SU-DHL-6 (cell line): ENCODE results near the gene JADE2.

Source experiments
- H2AFZ ChIP-seq: fragments of 200-600 bp; sonication (generic); 2 replicates; pipeline ENCODE4 v1.6.1; 2014; ENCODE audit warnings: low read depth, mild to moderate bottlenecking, moderate library complexity, mixed read lengths, antibody characterized with exemption, low read length; ENCODE audit not compliant: severe bottlenecking
- H3F3A ChIP-seq: fragments of 200-600 bp; shearing (Covaris generic); 2 replicates; pipeline ENCODE4 v1.6.0; 2016; ENCODE audit warnings: antibody characterized with exemption, mild to moderate bottlenecking; ENCODE audit not compliant: insufficient read depth
- H3K27ac ChIP-seq: fragments of 200-600 bp; sonication (generic); 2 replicates; pipeline ENCODE4 v1.5.1; 2016; ENCODE audit warnings: low read depth, mild to moderate bottlenecking, low read length, moderate library complexity, mixed read lengths
- H3K27me3 ChIP-seq: fragments of 200-600 bp; sonication (generic), shearing (Covaris generic); 2 replicates; pipeline ENCODE4 v1.6.0; 2014; ENCODE audit warnings: mild to moderate bottlenecking, low read length
- H3K36me3 ChIP-seq: fragments of 200-600 bp; sonication (generic); 2 replicates; pipeline ENCODE4 v1.6.1; 2014; ENCODE audit warnings: mild to moderate bottlenecking, low read length, mixed read lengths
- H3K4me2 ChIP-seq: fragments of 300-600, 200-600 bp; shearing (Covaris generic), sonication (generic); 2 replicates; pipeline ENCODE4 v1.6.0; 2014; ENCODE audit warnings: low read length, low read depth, mild to moderate bottlenecking; ENCODE audit not compliant: poor library complexity, severe bottlenecking
- H3K4me3 ChIP-seq: fragments of 200-600 bp; sonication (generic); 2 replicates; pipeline ENCODE4 v1.5.1; 2014; ENCODE audit warnings: antibody characterized with exemption, low read length, mild to moderate bottlenecking, mixed read lengths; ENCODE audit not compliant: insufficient read depth, poor library complexity, severe bottlenecking
- H3K79me2 ChIP-seq: fragments of 200-600 bp; sonication (generic); 2 replicates; pipeline ENCODE4 v1.6.1; 2014; ENCODE audit warnings: mild to moderate bottlenecking, low read length, moderate library complexity; ENCODE audit not compliant: insufficient read depth
- H3K9ac ChIP-seq: fragments of 200-600 bp; sonication (generic); 2 replicates; pipeline ENCODE4 v1.7.0; 2014; ENCODE audit warnings: mild to moderate bottlenecking, low read length
- H3K9me2 ChIP-seq: fragments of 200-600 bp; sonication (generic); replicated peaks from 2 replicates; pipeline ENCODE4 v1.6.1; 2014; ENCODE audit warnings: low read length; ENCODE audit not compliant: insufficient read depth
- H3K9me3 ChIP-seq: fragments of 200-600 bp; sonication (generic); 2 replicates; pipeline ENCODE4 v1.6.1; 2014; ENCODE audit warnings: low read length, mixed read lengths; ENCODE audit not compliant: insufficient read depth
- H4K20me1 ChIP-seq: fragments of 200-600 bp; sonication (generic); 2 replicates; pipeline ENCODE4 v1.6.1; 2014; ENCODE audit warnings: low read depth, mild to moderate bottlenecking, antibody characterized with exemption, low read length, moderate library complexity, mixed read lengths
- EZH2phosphoT487 ChIP-seq: fragments of 200-600 bp; sonication (generic), shearing (Covaris generic); conservative IDR thresholded peaks from 2 replicates; pipeline ENCODE4 v1.6.1; 2018; ENCODE audit warnings: mild to moderate bottlenecking, antibody characterized with exemption, low read length, moderate library complexity, mixed read lengths
- TF ChIP-seq, protein P1 (sequence below): fragments of 200-600 bp; sonication (generic); IDR thresholded peaks from one replicate; pipeline ENCODE4 v1.5.1; 2017; ENCODE audit warnings: antibody characterized with exemption, mild to moderate bottlenecking, low read length, moderate library complexity; ENCODE audit not compliant: insufficient read depth, poor library complexity, severe bottlenecking

JADE2 gene

DNA sequence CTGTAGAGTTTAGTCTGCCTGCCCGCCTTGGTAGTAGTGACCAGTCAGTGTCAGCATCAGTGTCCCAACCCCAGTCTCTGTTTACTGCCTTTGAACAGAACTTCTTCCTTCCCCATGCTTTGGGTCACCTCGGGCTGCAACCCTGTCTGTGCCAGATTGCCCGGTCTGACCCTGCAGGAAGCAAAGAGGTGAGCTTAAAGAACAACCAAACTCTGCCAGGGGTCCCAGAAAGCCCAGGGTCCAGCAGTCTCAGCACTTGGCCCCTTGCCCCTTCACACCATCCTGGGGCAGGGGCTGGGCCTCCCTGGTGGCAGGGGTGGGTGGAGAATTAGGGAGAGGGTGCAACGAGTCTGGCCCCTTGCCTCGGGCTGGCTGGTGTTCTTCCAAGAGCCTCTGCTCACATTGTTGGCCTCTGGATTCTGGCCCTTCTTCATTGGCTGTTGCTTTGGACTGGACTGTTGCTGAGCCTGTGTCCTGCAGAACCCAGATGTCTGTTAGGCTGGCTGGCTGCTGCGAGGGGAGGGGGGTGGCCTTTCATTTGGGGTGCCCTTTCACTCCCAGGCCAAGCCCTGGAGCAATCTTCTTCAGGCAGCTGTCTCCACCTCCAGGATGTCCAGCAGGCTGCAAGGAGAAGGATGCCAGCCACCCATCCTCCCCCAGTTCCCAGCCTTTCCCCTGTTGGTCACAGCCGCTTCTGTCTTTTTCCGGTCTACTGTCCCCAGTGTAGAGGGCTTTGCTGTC, 55.9 kb downstream of the JADE2 start:
- Histone ChIP-seq H3K9ac (no peak overlapping the region), H3K4me2 (no peak overlapping the region), H4K20me1 (no peaks in the 10 kb centered on the region), H3K27ac (no peak overlapping the region), H2AFZ (no peak overlapping the region), H3K36me3 (no peaks in the 10 kb centered on the region), H3K4me3 (no peak overlapping the region), H3F3A (no peaks in the 10 kb centered on the region), H3K9me3 (no peaks in the 10 kb centered on the region), H3K27me3 (no peaks in the 10 kb centered on the region), H3K9me2 (no peaks in the 10 kb centered on the region), H3K79me2 (no peaks in the 10 kb centered on the region)
- TF ChIP-seq EZH2phosphoT487, result no peak
- TF ChIP-seq, protein P1, sequence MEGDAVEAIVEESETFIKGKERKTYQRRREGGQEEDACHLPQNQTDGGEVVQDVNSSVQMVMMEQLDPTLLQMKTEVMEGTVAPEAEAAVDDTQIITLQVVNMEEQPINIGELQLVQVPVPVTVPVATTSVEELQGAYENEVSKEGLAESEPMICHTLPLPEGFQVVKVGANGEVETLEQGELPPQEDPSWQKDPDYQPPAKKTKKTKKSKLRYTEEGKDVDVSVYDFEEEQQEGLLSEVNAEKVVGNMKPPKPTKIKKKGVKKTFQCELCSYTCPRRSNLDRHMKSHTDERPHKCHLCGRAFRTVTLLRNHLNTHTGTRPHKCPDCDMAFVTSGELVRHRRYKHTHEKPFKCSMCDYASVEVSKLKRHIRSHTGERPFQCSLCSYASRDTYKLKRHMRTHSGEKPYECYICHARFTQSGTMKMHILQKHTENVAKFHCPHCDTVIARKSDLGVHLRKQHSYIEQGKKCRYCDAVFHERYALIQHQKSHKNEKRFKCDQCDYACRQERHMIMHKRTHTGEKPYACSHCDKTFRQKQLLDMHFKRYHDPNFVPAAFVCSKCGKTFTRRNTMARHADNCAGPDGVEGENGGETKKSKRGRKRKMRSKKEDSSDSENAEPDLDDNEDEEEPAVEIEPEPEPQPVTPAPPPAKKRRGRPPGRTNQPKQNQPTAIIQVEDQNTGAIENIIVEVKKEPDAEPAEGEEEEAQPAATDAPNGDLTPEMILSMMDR, result no peak

DNA sequence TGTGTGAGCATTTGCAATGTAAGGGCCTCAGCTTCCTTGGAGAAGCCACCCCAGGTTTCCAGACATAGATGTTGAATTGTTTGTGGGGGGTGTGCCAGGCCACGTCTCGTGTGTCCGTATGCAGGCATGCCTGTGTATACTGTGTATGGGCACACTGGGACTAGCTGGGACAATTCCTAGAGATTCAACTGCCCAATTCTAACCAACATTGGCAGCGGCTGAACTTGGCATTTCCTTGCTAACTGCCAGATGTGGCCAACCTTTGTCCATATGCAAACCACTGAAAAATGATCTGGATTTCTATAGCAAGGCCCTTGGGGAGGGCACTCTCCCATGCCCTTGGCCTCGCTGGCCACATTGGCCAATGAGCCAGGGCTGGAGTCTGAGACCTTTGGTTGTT, 56.8 kb downstream of the JADE2 start:
- no peak overlapping the region for H3K4me2 ChIP-seq
- H3K9ac ChIP-seq, result no peak overlapping the region
- H3K9me3 ChIP-seq, result no peaks in the 10 kb centered on the region
- H4K20me1 ChIP-seq, result no peaks in the 10 kb centered on the region
- no peak overlapping the region for H2AFZ ChIP-seq
- no peaks in the 10 kb centered on the region for H3K9me2 ChIP-seq
- no peaks in the 10 kb centered on the region for H3K79me2 ChIP-seq
- no peak overlapping the region for H3K27ac ChIP-seq
- TF ChIP-seq, protein P1, result no peak
- no peak for TF ChIP-seq EZH2phosphoT487
- no peaks in the 10 kb centered on the region for H3K36me3 ChIP-seq
- no peaks in the 10 kb centered on the region for H3K27me3 ChIP-seq
- H3K4me3 ChIP-seq, result no peak overlapping the region
- no peaks in the 10 kb centered on the region for H3F3A ChIP-seq

DNA sequence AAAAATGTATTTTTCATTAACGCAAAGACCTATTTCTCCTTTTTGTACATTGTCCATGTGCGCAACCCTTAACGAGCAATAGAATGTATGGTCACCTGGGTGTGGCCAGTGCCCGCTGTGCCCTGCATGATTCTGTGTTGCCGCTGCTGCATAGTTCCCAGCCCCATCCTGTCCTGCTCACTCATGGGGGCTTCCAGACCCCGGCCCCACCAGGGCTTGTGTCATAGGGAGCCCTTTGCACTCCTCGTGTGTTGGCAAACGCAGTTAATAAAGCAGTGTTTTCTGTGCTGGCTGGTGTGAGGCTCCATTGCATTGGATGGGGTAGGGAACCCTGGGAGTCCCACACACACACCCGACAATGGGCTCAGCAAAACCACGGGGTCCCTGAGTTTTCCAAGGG, 57.5 kb downstream of the JADE2 start:
- Histone ChIP-seq H3K79me2 (no peaks in the 10 kb centered on the region), H4K20me1 (no peaks in the 10 kb centered on the region), H3K4me3 (no peak overlapping the region), H2AFZ (no peak overlapping the region), H3K9me3 (no peaks in the 10 kb centered on the region), H3K4me2 (no peak overlapping the region), H3K36me3 (no peaks in the 10 kb centered on the region), H3K9me2 (no peaks in the 10 kb centered on the region), H3F3A (no peaks in the 10 kb centered on the region), H3K27me3 (no peaks in the 10 kb centered on the region), H3K9ac (no peak overlapping the region), H3K27ac (no peak overlapping the region)
- no peak for TF ChIP-seq EZH2phosphoT487
- TF ChIP-seq, protein P1, result no peak
